H9 (cell line): ENCODE measurements around the gene PRKAR1A. TPM values are rescaled to one million over a fixed set of nuclear protein-coding genes. Genes with fewer than 3 reads are reported as not detected.

ENCODE experiments used
- DNase-seq: peaks from one replicate; pipeline ENCODE4 v3.0.0-alpha.2; 2017
- H2AFZ ChIP-seq: one replicate; pipeline ENCODE4 v1.6.1; 2013; ENCODE audit warnings: mild to moderate bottlenecking, low read length, control low read depth, moderate library complexity
- H2AK5ac ChIP-seq: 2 replicates; pipeline ENCODE4 v1.6.1; 2013; ENCODE audit warnings: low read length, control low read depth, mixed read lengths; ENCODE audit not compliant: insufficient read length
- H2BK120ac ChIP-seq: one replicate; pipeline ENCODE4 v1.6.1; 2013; ENCODE audit warnings: low read depth, mild to moderate bottlenecking, low read length, control low read depth, inconsistent platforms; ENCODE audit not compliant: poor library complexity, severe bottlenecking
- H2BK12ac ChIP-seq: 2 replicates; pipeline ENCODE4 v1.6.1; 2013; ENCODE audit warnings: low read length, control low read depth, mixed read lengths, low read depth; ENCODE audit not compliant: insufficient read length
- H2BK15ac ChIP-seq: 2 replicates; pipeline ENCODE4 v1.6.1; 2013; ENCODE audit warnings: low read depth, low read length, control low read depth
- H2BK20ac ChIP-seq: one replicate; pipeline ENCODE4 v1.6.1; 2013; ENCODE audit warnings: low read depth, mild to moderate bottlenecking, low read length, control low read depth, inconsistent platforms; ENCODE audit not compliant: poor library complexity, severe bottlenecking
- H2BK5ac ChIP-seq: 2 replicates; pipeline ENCODE4 v1.6.1; 2013; ENCODE audit warnings: low read length, control low read depth, mixed read lengths; ENCODE audit not compliant: insufficient read length
- H3K14ac ChIP-seq: 2 replicates; pipeline ENCODE4 v1.6.1; 2013; ENCODE audit warnings: low read length, control low read depth; ENCODE audit not compliant: insufficient read depth
- H3K18ac ChIP-seq: 2 replicates; pipeline ENCODE4 v1.6.1; 2013; ENCODE audit warnings: low read depth, mild to moderate bottlenecking, mixed read lengths, low read length, control low read depth; ENCODE audit not compliant: insufficient read length
- H3K23ac ChIP-seq: 2 replicates; pipeline ENCODE4 v1.6.1; 2013; ENCODE audit warnings: low read length, control low read depth, mixed read lengths, low read depth; ENCODE audit not compliant: insufficient read length
- H3K23me2 ChIP-seq: 2 replicates; pipeline ENCODE4 v1.6.1; 2013; ENCODE audit warnings: low read depth, mild to moderate bottlenecking, mixed read lengths, low read length, control low read depth; ENCODE audit not compliant: insufficient read length, poor library complexity, severe bottlenecking
- H3K27ac ChIP-seq: 2 replicates; pipeline ENCODE4 v1.5.1; 2013; ENCODE audit warnings: low read length, control low read depth, mixed read lengths, low read depth; ENCODE audit not compliant: insufficient read length
- H3K27me3 ChIP-seq: 2 replicates; pipeline ENCODE4 v1.6.1; 2013; ENCODE audit warnings: low read length, control low read depth, inconsistent platforms; ENCODE audit not compliant: insufficient read depth
- H3K4ac ChIP-seq: 2 replicates; pipeline ENCODE4 v1.6.1; 2013; ENCODE audit warnings: low read depth, mild to moderate bottlenecking, control low read depth, inconsistent platforms, low read length, moderate library complexity
- H3K4me1 ChIP-seq: 2 replicates; pipeline ENCODE4 v1.6.1; 2013; ENCODE audit warnings: low read length, control low read depth, inconsistent platforms; ENCODE audit not compliant: insufficient read depth
- H3K4me2 ChIP-seq: 2 replicates; pipeline ENCODE4 v1.6.1; 2013; ENCODE audit warnings: low read length, control low read depth, mixed read lengths; ENCODE audit not compliant: insufficient read length, insufficient read depth
- H3K56ac ChIP-seq: 2 replicates; pipeline ENCODE4 v1.6.1; 2013; ENCODE audit warnings: low read depth, mild to moderate bottlenecking, mixed read lengths, low read length, control low read depth; ENCODE audit not compliant: insufficient read length
- H3K79me1 ChIP-seq: 2 replicates; pipeline ENCODE4 v1.6.1; 2013; ENCODE audit warnings: low read depth, mild to moderate bottlenecking, moderate library complexity, low read length, control low read depth, inconsistent platforms; ENCODE audit not compliant: insufficient read depth, poor library complexity, severe bottlenecking
- H3K79me2 ChIP-seq: 2 replicates; pipeline ENCODE4 v1.6.1; 2013; ENCODE audit warnings: low read length, control low read depth, inconsistent platforms; ENCODE audit not compliant: insufficient read depth
- H3K9ac ChIP-seq: 2 replicates; pipeline ENCODE4 v1.6.1; 2013; ENCODE audit warnings: low read length, control low read depth, mixed read lengths; ENCODE audit not compliant: insufficient read length; ENCODE audit errors: extremely low read depth
- H3K9me3 ChIP-seq: one replicate; pipeline ENCODE4 v1.6.1; 2013; ENCODE audit warnings: low read depth, low read length, inconsistent platforms; ENCODE audit not compliant: control insufficient read depth
- H3T11ph ChIP-seq: one replicate; pipeline ENCODE4 v1.6.1; 2013; ENCODE audit warnings: mild to moderate bottlenecking, low read length, control low read depth, inconsistent platforms
- H4K20me1 ChIP-seq: one replicate; pipeline ENCODE4 v1.6.1; 2013; ENCODE audit not compliant: control insufficient read depth, insufficient read length, insufficient read depth
- H4K5ac ChIP-seq: 2 replicates; pipeline ENCODE4 v1.6.1; 2013; ENCODE audit warnings: low read depth, mild to moderate bottlenecking, mixed read lengths, low read length, control low read depth; ENCODE audit not compliant: insufficient read length
- H4K8ac ChIP-seq: replicated peaks from 2 replicates; pipeline ENCODE4 v1.6.1; 2013; ENCODE audit warnings: low read length, control low read depth, mixed read lengths, low read depth; ENCODE audit not compliant: insufficient read length
- H4K91ac ChIP-seq: 2 replicates; pipeline ENCODE4 v1.6.1; 2013; ENCODE audit warnings: low read depth, mild to moderate bottlenecking, moderate library complexity, mixed read lengths, low read length, control low read depth; ENCODE audit not compliant: insufficient read length
- H3K27ac Mint-ChIP-seq, 3 experiments: 2 replicates in 2 of 3; 3 replicates in 1 of 3; pipeline ENCODE4 v1.8.0; 2020 to 2021; ENCODE audit warnings: mixed read lengths in 3 of 3, mild to moderate bottlenecking in 1 of 3, moderate library complexity in 1 of 3
- H3K27me3 Mint-ChIP-seq: 2 replicates; pipeline ENCODE4 v1.8.0; 2021; ENCODE audit warnings: low read depth, mild to moderate bottlenecking, moderate library complexity, mixed read lengths
- H3K36me3 Mint-ChIP-seq, 3 experiments: 2 replicates in 2 of 3; 3 replicates in 1 of 3; pipeline ENCODE4 v1.8.0; 2020 to 2021; ENCODE audit warnings: low read depth in 3 of 3, mixed read lengths in 3 of 3; ENCODE audit not compliant: insufficient read depth in 1 of 3
- H3K4me1 Mint-ChIP-seq, 2 experiments: 2 replicates each; pipeline ENCODE4 v1.8.0; 2020; ENCODE audit warnings: mixed read lengths in 2 of 2
- H3K4me3 Mint-ChIP-seq, 2 experiments: 2 replicates in 1 of 2; 3 replicates in 1 of 2; pipeline ENCODE4 v1.8.0; 2020 to 2021; ENCODE audit warnings: mild to moderate bottlenecking in 2 of 2, mixed read lengths in 2 of 2, moderate library complexity in 1 of 2
- H3K9me3 Mint-ChIP-seq, 2 experiments: 2 replicates in 1 of 2; 3 replicates in 1 of 2; pipeline ENCODE4 v1.8.0; 2020; ENCODE audit warnings: mild to moderate bottlenecking in 2 of 2, mixed read lengths in 2 of 2, moderate library complexity in 1 of 2
- CTCF ChIP-seq: fragments of 200-600 bp; sonication (generic); conservative IDR thresholded peaks from 3 replicates; pipeline ENCODE4 v1.8.0; 2021; ENCODE audit warnings: antibody characterized with exemption, mild to moderate bottlenecking
- WGBS: extraction: QIAGEN DNeasy Blood & Tissue Kit; methylation state at CpG from one replicate; pipeline ENCODE4 v1.1.7; 2013; ENCODE audit warnings: missing lambda C conversion rate, low lambda C conversion rate, mixed read lengths; ENCODE audit not compliant: insufficient read length; ENCODE audit errors: extremely low coverage; 5-methylcytosine and 5-hydroxymethylcytosine counted together
- total RNA-seq: library from RNA; stranded (reverse); gene quantifications from 2 replicates; pipeline ENCODE4 v1.2.1, GENCODE V29; 2021

Gene PRKAR1A
- total RNA-seq, 1 experiment from 2014 or later = 171 TPM

GRCh38 chr17:68559316-68559715, 47.1 kb downstream of the PRKAR1A start:
- Histone ChIP-seq H4K20me1 (no peaks in the 10 kb centered on the region), H3K23ac (no peak overlapping the region)

More at GRCh38 chr17:68559316-68559715, 47.1 kb downstream of the PRKAR1A start:
- no peak overlapping the region for H4K5ac ChIP-seq
- H3K9me3 ChIP-seq = no peaks in the 10 kb centered on the region
- WGBS = no CpG with 5 or more reads among the region's 1 CpG
- no peak overlapping the region for H3K4ac ChIP-seq
- H3K9ac ChIP-seq = no peak overlapping the region
- H3K36me3 Mint-ChIP-seq = peaks cover 7 to 30% (median 19%) of the 10 kb centered on the region in 3 experiments; a peak in 5 of 7 replicates
- H2BK5ac ChIP-seq = no peak overlapping the region
- H3K23me2 ChIP-seq = no peaks in the 10 kb centered on the region
- no peaks in the 10 kb centered on the region for H3K27me3 ChIP-seq
- no peak overlapping the region for H3T11ph ChIP-seq
- no peak overlapping the region for H3K4me2 ChIP-seq
- no peak for TF ChIP-seq CTCF
- no peak overlapping the region for H3K18ac ChIP-seq
- H3K79me2 ChIP-seq = no peaks in the 10 kb centered on the region; the same call in 1 of the 2 replicates
- no peak overlapping the region for H2BK12ac ChIP-seq
- no peak overlapping the region for H2AK5ac ChIP-seq
- no peak overlapping the region for H3K27ac ChIP-seq
- no peaks in the 10 kb centered on the region for H3K4me1 ChIP-seq
- no peak overlapping the region for H2BK120ac ChIP-seq
- no peak overlapping the region for H2BK20ac ChIP-seq
- peaks cover 0 to 6% of the 10 kb centered on the region in 2 experiments; a peak in 1 of 4 replicates for H3K4me1 Mint-ChIP-seq
- H3K14ac ChIP-seq = no peak overlapping the region
- no peak for DNase-seq
- no peaks in the 10 kb centered on the region for H3K79me1 ChIP-seq
- H3K4me3 Mint-ChIP-seq = no peak overlapping the region
- H3K27ac Mint-ChIP-seq = no peak overlapping the region
- no peak overlapping the region for H4K91ac ChIP-seq
- H3K27me3 Mint-ChIP-seq = no peaks in the 10 kb centered on the region
- no peak overlapping the region for H3K56ac ChIP-seq
- H3K9me3 Mint-ChIP-seq = no peaks in the 10 kb centered on the region
- no peak overlapping the region for H4K8ac ChIP-seq
- H2BK15ac ChIP-seq = no peak overlapping the region
- no peak overlapping the region for H2AFZ ChIP-seq
